Measurements from ENCODE around the gene LCMT1. TPM values are rescaled to one million over a fixed set of nuclear protein-coding genes. Genes with fewer than 3 reads are reported as not detected.

LCMT1 gene
- total RNA-seq (2014; rRNA removed; shearing (Covaris generic)) = 30.7 and 37.9 TPM in 2 replicates

DNA sequence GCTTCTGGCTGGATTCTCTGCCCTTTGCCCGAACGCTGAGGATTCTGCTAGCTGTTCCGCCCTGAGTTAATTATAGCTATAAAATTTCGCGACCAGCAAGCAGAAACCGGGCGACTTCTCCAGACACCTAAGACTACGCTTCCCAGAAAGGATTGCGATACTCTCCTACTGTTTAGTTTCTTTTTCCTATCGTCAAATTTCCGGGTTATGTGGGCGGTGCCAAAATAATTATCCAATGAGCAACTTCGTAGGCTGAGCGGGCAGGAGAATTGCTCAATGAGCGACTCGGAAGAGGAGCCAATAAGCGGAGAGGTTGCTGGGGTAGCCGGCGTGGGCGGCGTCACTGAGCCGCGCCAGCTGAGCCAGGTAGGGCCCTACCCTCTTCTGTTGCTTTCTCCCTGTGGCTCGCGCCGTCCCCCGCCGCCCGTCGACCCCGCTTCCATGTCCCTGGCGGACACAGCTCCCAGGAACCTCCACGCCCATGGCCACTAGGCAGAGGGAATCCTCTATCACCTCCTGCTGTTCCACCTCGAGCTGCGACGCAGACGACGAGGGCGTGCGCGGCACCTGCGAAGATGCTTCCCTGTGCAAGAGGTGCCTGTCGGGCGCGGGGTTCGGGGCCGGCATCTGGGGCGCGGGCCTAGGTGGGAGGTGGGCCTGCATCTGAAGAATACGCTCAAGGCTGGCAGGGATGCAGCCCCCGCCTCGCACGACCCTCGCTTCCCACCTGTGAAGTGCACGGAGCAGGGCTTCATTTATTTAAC lies at the start of gene LCMT1:
Gene LCMT1 (plus strand): TSS at position 340 of the 764 bp plus-strand sequence. CDS start 142 bp downstream, at position 482.

Small RNAs within 50 kb of the gene (small RNA-seq; reads per million reads assigned to genes)
- gene RN7SL557P = not detected

Other genes starting within 250 kb of the LCMT1 start
- 22.3 and 25.9 TPM in 2 replicates for gene ARHGAP17, start 96.4 kb upstream of the LCMT1 start, total RNA-seq (2014; rRNA removed; shearing (Covaris generic))
- not detected in 2 replicates for gene AQP8, start 105.2 kb downstream of the LCMT1 start, total RNA-seq (2014; rRNA removed; shearing (Covaris generic))
- gene ZKSCAN2, start 146.1 kb downstream of the LCMT1 start, total RNA-seq (2014; rRNA removed; shearing (Covaris generic)) = 9.7 and 9.9 TPM in 2 replicates

All from A375 (cell line).